ENCODE measurements around the gene RHOD.

Gene RHOD

GRCh38 chr11:67114275-67114896, 57.7 kb downstream of the RHOD start:
- DNase-seq (ENCODE audit: low read depth in 2 of 2) = no peak

GRCh38 chr11:67116758-67117105, 60.1 kb downstream of the RHOD start:
- no peak for DNase-seq (ENCODE audit: low read depth in 2 of 2)

GRCh38 chr11:67117176-67117575, 60.5 kb downstream of the RHOD start:
- DNase-seq (ENCODE audit: low read depth in 2 of 2) = no peak

GRCh38 chr11:67117672-67118180, 61.1 kb downstream of the RHOD start:
- DNase-seq (ENCODE audit: low read depth in 2 of 2) = peak in 1 of 2 donors; percentile 32

GRCh38 chr11:67118181-67118766, 61.6 kb downstream of the RHOD start:
- peak in 1 of 2 donors; percentile 43 for DNase-seq (ENCODE audit: low read depth in 2 of 2)

GRCh38 chr11:67118801-67119584, 62.3 kb downstream of the RHOD start, which contains the start of gene KDM2A:
Gene KDM2A (plus strand): TSS chr11:67119263. CDS start chr11:67121317, 2,054 bp downstream.
- peak; percentile 99 for DNase-seq (ENCODE audit: low read depth in 2 of 2)

GRCh38 chr11:67119585-67120391, 63.1 kb downstream of the RHOD start:
- peak in 1 of 2 donors; percentile 5 for DNase-seq (ENCODE audit: low read depth in 2 of 2)

- DNase-seq (ENCODE audit: low read depth in 2 of 2) = no peak
These were observed 63.8 kb downstream of the RHOD start for GRCh38 chr11:67120456-67120855.

- no peak for DNase-seq (ENCODE audit: low read depth in 2 of 2)
These were observed 64.4 kb downstream of the RHOD start for GRCh38 chr11:67120881-67121710.
